Liver (tissue), 9 donors: ENCODE data around the gene ASB15. TPM values are rescaled to one million over a fixed set of nuclear protein-coding genes. Genes with fewer than 3 reads are reported as not detected.

Experiments
- DNase-seq: peaks from one replicate; pipeline ENCODE4 v3.0.0-alpha.2; 2017; ENCODE audit warnings: low spot score
- H3K27ac ChIP-seq, 2 donors: one replicate each; pipeline ENCODE4 v1.7.0; 2013; ENCODE audit warnings: inconsistent platforms in 2 of 2, low read length in 2 of 2, control low read depth in 1 of 2, low read depth in 1 of 2, mild to moderate bottlenecking in 1 of 2
- H3K27me3 ChIP-seq, 4 donors: one replicate each; pipeline versions ENCODE4 v1.6.1 to v1.7.0; 2013; ENCODE audit warnings: low read length in 3 of 4, inconsistent platforms in 1 of 4, mild to moderate bottlenecking in 1 of 4, moderate library complexity in 1 of 4; ENCODE audit not compliant: control insufficient read depth in 4 of 4, insufficient read depth in 4 of 4
- H3K36me3 ChIP-seq, 4 donors: one replicate each; pipeline versions ENCODE4 v1.6.1 to v1.7.0; 2013; ENCODE audit warnings: low read length in 3 of 4, mild to moderate bottlenecking in 3 of 4, low read depth in 1 of 4, moderate library complexity in 1 of 4; ENCODE audit not compliant: control insufficient read depth in 4 of 4, insufficient read depth in 3 of 4
- H3K4me1 ChIP-seq, 4 donors: one replicate each; pipeline versions ENCODE4 v1.6.1 to v1.7.0; 2013; ENCODE audit warnings: low read length in 3 of 4, mild to moderate bottlenecking in 3 of 4, moderate library complexity in 1 of 4; ENCODE audit not compliant: control insufficient read depth in 4 of 4, insufficient read depth in 4 of 4
- H3K4me3 ChIP-seq, 3 donors: one replicate each; pipeline versions ENCODE4 v1.6.1 to v1.7.0; 2013; ENCODE audit warnings: low read length in 3 of 3, control low read depth in 1 of 3, low read depth in 1 of 3, mild to moderate bottlenecking in 1 of 3
- H3K9ac ChIP-seq, 2 donors: one replicate each; pipeline ENCODE4 v1.7.0; 2013; ENCODE audit warnings: low read length in 2 of 2, mild to moderate bottlenecking in 2 of 2, moderate library complexity in 2 of 2, control low read depth in 1 of 2, low read depth in 1 of 2
- H3K9me3 ChIP-seq, 4 donors: one replicate each; pipeline versions ENCODE4 v1.6.1 to v1.7.0; 2013; ENCODE audit warnings: low read length in 3 of 4; ENCODE audit not compliant: control insufficient read depth in 4 of 4
- EGR1 ChIP-seq, 2 donors: IDR thresholded peaks; 2 replicates each; pipeline ENCODE4 v1.6.1; 2016 to 2018; ENCODE audit warnings: antibody characterized with exemption in 2 of 2, low read depth in 2 of 2
- FOXA1 ChIP-seq: IDR thresholded peaks from 2 replicates; pipeline ENCODE4 v1.6.1; 2016; ENCODE audit warnings: antibody characterized with exemption
- FOXA2 ChIP-seq: IDR thresholded peaks from 2 replicates; pipeline ENCODE4 v1.6.1; 2016; ENCODE audit warnings: antibody characterized with exemption
- GABPA ChIP-seq, 2 donors: IDR thresholded peaks in 1 of 2; conservative IDR thresholded peaks in 1 of 2; 2 replicates each; pipeline ENCODE4 v1.6.1; 2016; ENCODE audit warnings: antibody characterized with exemption in 2 of 2, mild to moderate bottlenecking in 1 of 2, moderate library complexity in 1 of 2
- HNF4A ChIP-seq, 2 donors: conservative IDR thresholded peaks; 2 replicates each; pipeline ENCODE4 v1.6.1; 2016; ENCODE audit warnings: antibody characterized with exemption in 2 of 2, mild to moderate bottlenecking in 2 of 2
- JUND ChIP-seq, 2 donors: IDR thresholded peaks; 2 replicates each; pipeline ENCODE4 v1.6.1; 2016; ENCODE audit warnings: antibody characterized with exemption in 2 of 2
- NR2F2 ChIP-seq: IDR thresholded peaks from 2 replicates; pipeline ENCODE4 v1.6.1; 2016; ENCODE audit warnings: antibody characterized with exemption
- RAD21 ChIP-seq, 2 donors: IDR thresholded peaks; 2 replicates each; pipeline ENCODE4 v1.6.1; 2016; ENCODE audit warnings: antibody characterized with exemption in 2 of 2, mild to moderate bottlenecking in 2 of 2
- RXRA ChIP-seq, 2 donors: IDR thresholded peaks; 2 replicates each; pipeline ENCODE4 v1.6.1; 2017 to 2018; ENCODE audit warnings: antibody characterized with exemption in 2 of 2, mild to moderate bottlenecking in 1 of 2
- SP1 ChIP-seq: IDR thresholded peaks from 2 replicates; pipeline ENCODE4 v1.6.1; 2018; ENCODE audit warnings: antibody characterized with exemption, mild to moderate bottlenecking
- TAF1 ChIP-seq: conservative IDR thresholded peaks from 2 replicates; pipeline ENCODE4 v1.6.1; 2016; ENCODE audit warnings: antibody characterized with exemption, mild to moderate bottlenecking
- YY1 ChIP-seq: IDR thresholded peaks from 2 replicates; pipeline ENCODE4 v1.6.1; 2016; ENCODE audit warnings: antibody characterized with exemption, mild to moderate bottlenecking
- WGBS: extraction: QIAGEN DNeasy Blood & Tissue Kit; methylation state at CpG from one replicate; pipeline ENCODE4 v1.1.7; 2013; 5-methylcytosine and 5-hydroxymethylcytosine counted together
- polyA plus RNA-seq, 2 donors: library from polyadenylated mRNA; stranded (reverse) in 1 of 2; unstranded in 1 of 2; fragments of 200-250 nt in 1 of 2; fragments of >200 nt in 1 of 2; fragmentation: Nextera tagmentation in 1 of 2; extraction: Ambion mirVana in 1 of 2; gene quantifications; one replicate each; pipeline versions ENCODE4 v1.2.1 to v1.2.3, GENCODE V29; 2013 to 2015
- total RNA-seq, 2 donors: library from RNA; depleted of rRNA; stranded (reverse); fragments of >200 nt; gene quantifications; one replicate each; pipeline ENCODE4 v1.2.3, GENCODE V29; 2014
- TF ChIP-seq, protein P1 (sequence below): IDR thresholded peaks from 2 replicates; pipeline ENCODE4 v1.6.1; 2016; ENCODE audit warnings: antibody characterized with exemption
- TF ChIP-seq, protein P2 (sequence below): IDR thresholded peaks from 2 replicates; pipeline ENCODE4 v1.6.1; 2016; ENCODE audit warnings: antibody characterized with exemption, mild to moderate bottlenecking
- TF ChIP-seq, protein P3 (sequence below): fragments of 150-350 bp; IDR thresholded peaks from 2 replicates; pipeline ENCODE4 v1.5.1; 2017; ENCODE audit warnings: improper control_type of control experiment, low read depth, low read length; ENCODE audit not compliant: missing input control
- TF ChIP-seq, protein P4 (sequence below): IDR thresholded peaks from 2 replicates; pipeline ENCODE4 v1.6.1; 2016; ENCODE audit warnings: antibody characterized with exemption
- TF ChIP-seq, protein P5 (sequence below): IDR thresholded peaks from 2 replicates; pipeline ENCODE4 v1.6.1; 2016; ENCODE audit warnings: antibody characterized with exemption
- donor health status: healthy.
- donor health status: healthy.
- donor health status: healthy.
- donor health status: healthy.
- donor health status: healthy.

ASB15 gene
- total and polyA plus RNA-seq, 4 donors, result not detected

DNA sequence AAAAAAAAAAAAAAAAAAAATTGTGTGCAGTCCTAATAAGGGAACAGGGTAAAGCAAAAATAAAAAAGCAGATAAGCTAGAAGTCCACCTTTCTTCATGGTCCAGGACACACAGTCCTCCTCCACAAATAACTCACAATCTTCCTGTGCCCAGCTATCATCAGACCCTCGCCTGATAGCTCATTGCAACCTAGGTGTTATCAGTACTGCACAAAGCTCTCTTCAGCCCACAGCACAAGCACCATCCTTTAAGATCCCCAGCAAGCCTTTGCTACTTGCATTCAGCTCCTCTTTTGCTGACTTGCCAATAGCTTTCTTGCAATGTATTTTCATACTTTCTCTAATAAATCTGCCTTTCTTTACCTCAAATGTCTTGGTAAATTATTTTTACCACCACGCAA, 49.0 kb upstream of the ASB15 start:
- no peak overlapping the region for H3K27ac ChIP-seq
- no peaks in the 10 kb centered on the region for H3K9me3 ChIP-seq
- no peak overlapping the region for H3K9ac ChIP-seq
- H3K4me1 ChIP-seq, result peaks cover 1 to 23% (median 7%) of the 10 kb centered on the region in 4 donors
- no peaks in the 10 kb centered on the region for H3K27me3 ChIP-seq
- peaks cover 5 to 22% (median 13%) of the 10 kb centered on the region in 4 donors for H3K36me3 ChIP-seq
- WGBS, result 98% methylated on average over 2 of the region's 2 CpGs
- no peak for DNase-seq
- TF ChIP-seq, protein P1, sequence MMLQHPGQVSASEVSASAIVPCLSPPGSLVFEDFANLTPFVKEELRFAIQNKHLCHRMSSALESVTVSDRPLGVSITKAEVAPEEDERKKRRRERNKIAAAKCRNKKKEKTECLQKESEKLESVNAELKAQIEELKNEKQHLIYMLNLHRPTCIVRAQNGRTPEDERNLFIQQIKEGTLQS, result no peak
- TF ChIP-seq RXRA (IDR thresholded peaks at IDR 0.05) (no peak), HNF4A (conservative IDR thresholded peaks at IDR 0.05) (no peak), FOXA2 (no peak), TAF1 (no peak), EGR1 (IDR thresholded peaks at IDR 0.05; ENCODE audit: low read depth in 2 of 2) (no peak), SP1 (no peak), YY1 (no peak)
- TF ChIP-seq, protein P2, sequence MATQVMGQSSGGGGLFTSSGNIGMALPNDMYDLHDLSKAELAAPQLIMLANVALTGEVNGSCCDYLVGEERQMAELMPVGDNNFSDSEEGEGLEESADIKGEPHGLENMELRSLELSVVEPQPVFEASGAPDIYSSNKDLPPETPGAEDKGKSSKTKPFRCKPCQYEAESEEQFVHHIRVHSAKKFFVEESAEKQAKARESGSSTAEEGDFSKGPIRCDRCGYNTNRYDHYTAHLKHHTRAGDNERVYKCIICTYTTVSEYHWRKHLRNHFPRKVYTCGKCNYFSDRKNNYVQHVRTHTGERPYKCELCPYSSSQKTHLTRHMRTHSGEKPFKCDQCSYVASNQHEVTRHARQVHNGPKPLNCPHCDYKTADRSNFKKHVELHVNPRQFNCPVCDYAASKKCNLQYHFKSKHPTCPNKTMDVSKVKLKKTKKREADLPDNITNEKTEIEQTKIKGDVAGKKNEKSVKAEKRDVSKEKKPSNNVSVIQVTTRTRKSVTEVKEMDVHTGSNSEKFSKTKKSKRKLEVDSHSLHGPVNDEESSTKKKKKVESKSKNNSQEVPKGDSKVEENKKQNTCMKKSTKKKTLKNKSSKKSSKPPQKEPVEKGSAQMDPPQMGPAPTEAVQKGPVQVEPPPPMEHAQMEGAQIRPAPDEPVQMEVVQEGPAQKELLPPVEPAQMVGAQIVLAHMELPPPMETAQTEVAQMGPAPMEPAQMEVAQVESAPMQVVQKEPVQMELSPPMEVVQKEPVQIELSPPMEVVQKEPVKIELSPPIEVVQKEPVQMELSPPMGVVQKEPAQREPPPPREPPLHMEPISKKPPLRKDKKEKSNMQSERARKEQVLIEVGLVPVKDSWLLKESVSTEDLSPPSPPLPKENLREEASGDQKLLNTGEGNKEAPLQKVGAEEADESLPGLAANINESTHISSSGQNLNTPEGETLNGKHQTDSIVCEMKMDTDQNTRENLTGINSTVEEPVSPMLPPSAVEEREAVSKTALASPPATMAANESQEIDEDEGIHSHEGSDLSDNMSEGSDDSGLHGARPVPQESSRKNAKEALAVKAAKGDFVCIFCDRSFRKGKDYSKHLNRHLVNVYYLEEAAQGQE, result no peak
- TF ChIP-seq, protein P3, sequence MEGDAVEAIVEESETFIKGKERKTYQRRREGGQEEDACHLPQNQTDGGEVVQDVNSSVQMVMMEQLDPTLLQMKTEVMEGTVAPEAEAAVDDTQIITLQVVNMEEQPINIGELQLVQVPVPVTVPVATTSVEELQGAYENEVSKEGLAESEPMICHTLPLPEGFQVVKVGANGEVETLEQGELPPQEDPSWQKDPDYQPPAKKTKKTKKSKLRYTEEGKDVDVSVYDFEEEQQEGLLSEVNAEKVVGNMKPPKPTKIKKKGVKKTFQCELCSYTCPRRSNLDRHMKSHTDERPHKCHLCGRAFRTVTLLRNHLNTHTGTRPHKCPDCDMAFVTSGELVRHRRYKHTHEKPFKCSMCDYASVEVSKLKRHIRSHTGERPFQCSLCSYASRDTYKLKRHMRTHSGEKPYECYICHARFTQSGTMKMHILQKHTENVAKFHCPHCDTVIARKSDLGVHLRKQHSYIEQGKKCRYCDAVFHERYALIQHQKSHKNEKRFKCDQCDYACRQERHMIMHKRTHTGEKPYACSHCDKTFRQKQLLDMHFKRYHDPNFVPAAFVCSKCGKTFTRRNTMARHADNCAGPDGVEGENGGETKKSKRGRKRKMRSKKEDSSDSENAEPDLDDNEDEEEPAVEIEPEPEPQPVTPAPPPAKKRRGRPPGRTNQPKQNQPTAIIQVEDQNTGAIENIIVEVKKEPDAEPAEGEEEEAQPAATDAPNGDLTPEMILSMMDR, result no peak
- no peak overlapping the region for H3K4me3 ChIP-seq

DNA sequence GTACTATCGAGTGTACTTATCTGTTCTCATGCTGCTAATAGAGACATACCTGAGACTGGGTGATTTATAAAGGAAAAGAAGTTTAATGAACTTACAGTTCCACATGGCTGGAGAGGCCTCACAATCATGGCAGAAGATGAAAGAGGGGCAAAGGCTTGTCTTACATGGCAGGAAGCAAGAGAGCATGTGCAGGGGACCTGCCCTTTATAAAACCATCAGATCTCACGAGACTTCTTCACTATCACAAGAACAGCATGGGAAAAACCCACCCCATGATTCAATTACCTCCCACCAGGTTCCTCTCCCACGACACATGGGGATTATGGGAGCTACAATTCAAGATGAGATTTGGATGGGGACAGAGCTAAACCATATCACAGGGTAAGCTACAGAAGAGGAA, 48.5 kb upstream of the ASB15 start:
- Histone ChIP-seq H3K9ac (no peak overlapping the region), H3K27me3 (no peaks in the 10 kb centered on the region), H3K36me3 (peaks cover 5 to 22% (median 13%) of the 10 kb centered on the region in 4 donors), H3K27ac (no peak overlapping the region), H3K4me3 (no peak overlapping the region), H3K4me1 (peaks cover 1 to 24% (median 7%) of the 10 kb centered on the region in 4 donors), H3K9me3 (no peaks in the 10 kb centered on the region)
- WGBS, result 94% methylated on average over 3 of the region's 3 CpGs
- no peak for DNase-seq
- TF ChIP-seq GABPA (IDR thresholded peaks at IDR 0.05 in 1 of 2, conservative IDR thresholded peaks at IDR 0.05 in 1 of 2) (no peak), NR2F2 (no peak), RAD21 (IDR thresholded peaks at IDR 0.05) (no peak), EGR1 (IDR thresholded peaks at IDR 0.05; ENCODE audit: low read depth in 2 of 2) (no peak), RXRA (IDR thresholded peaks at IDR 0.05) (no peak), SP1 (no peak), YY1 (no peak), HNF4A (conservative IDR thresholded peaks at IDR 0.05) (no peak), JUND (IDR thresholded peaks at IDR 0.05) (no peak), TAF1 (no peak), FOXA2 (no peak), FOXA1 (no peak)
- TF ChIP-seq, protein P1, result no peak
- TF ChIP-seq, protein P3, result no peak
- TF ChIP-seq, protein P4, sequence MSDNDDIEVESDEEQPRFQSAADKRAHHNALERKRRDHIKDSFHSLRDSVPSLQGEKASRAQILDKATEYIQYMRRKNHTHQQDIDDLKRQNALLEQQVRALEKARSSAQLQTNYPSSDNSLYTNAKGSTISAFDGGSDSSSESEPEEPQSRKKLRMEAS, result no peak
- TF ChIP-seq, protein P2, result no peak
- TF ChIP-seq, protein P5, sequence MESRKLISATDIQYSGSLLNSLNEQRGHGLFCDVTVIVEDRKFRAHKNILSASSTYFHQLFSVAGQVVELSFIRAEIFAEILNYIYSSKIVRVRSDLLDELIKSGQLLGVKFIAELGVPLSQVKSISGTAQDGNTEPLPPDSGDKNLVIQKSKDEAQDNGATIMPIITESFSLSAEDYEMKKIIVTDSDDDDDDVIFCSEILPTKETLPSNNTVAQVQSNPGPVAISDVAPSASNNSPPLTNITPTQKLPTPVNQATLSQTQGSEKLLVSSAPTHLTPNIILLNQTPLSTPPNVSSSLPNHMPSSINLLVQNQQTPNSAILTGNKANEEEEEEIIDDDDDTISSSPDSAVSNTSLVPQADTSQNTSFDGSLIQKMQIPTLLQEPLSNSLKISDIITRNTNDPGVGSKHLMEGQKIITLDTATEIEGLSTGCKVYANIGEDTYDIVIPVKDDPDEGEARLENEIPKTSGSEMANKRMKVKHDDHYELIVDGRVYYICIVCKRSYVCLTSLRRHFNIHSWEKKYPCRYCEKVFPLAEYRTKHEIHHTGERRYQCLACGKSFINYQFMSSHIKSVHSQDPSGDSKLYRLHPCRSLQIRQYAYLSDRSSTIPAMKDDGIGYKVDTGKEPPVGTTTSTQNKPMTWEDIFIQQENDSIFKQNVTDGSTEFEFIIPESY, result no peak
